HG02938 (cell line): ENCODE data around the gene AGTRAP.
A peak's percentile ranks its signal among the peaks of the same experiment; 100 is the strongest.

Experiments
- ATAC-seq: cut with Tn5 transposase; IDR thresholded peaks from one replicate; pipeline ENCODE4 v1.9.1; 2021; ENCODE audit warnings: mild to moderate bottlenecking, moderate library complexity; ENCODE audit not compliant: unreplicated experiment

The AGTRAP gene

GRCh38 chr1:11735854-11736745, at the start of gene AGTRAP:
Gene AGTRAP, plus strand, starts transcription at chr1:11736136. Its CDS starts 73 bp downstream, at chr1:11736209.
- ATAC-seq = peak; percentile 65

- ATAC-seq = no peak
Observed at GRCh38 chr1:11688506-11688905, 47.4 kb upstream of the AGTRAP start.

- no peak for ATAC-seq
Observed at GRCh38 chr1:11690397-11691301, 45.3 kb upstream of the AGTRAP start.

GRCh38 chr1:11691302-11691914, 44.5 kb upstream of the AGTRAP start, which contains the start of gene DRAXIN:
Gene DRAXIN, plus strand, starts transcription at chr1:11691710. Its CDS starts 14,549 bp downstream, at chr1:11706259.
- ATAC-seq = no peak

- no peak for ATAC-seq
Observed at GRCh38 chr1:11691928-11692711, 43.8 kb upstream of the AGTRAP start.

GRCh38 chr1:11693024-11693590, 42.8 kb upstream of the AGTRAP start:
- no peak for ATAC-seq

GRCh38 chr1:11693917-11694316, 42.0 kb upstream of the AGTRAP start:
- no peak for ATAC-seq

- ATAC-seq = no peak
Observed at GRCh38 chr1:11695861-11696260, 40.1 kb upstream of the AGTRAP start.

GRCh38 chr1:11697188-11697892, 38.6 kb upstream of the AGTRAP start:
- no peak for ATAC-seq

- ATAC-seq = no peak
Observed at GRCh38 chr1:11697893-11698210, 38.1 kb upstream of the AGTRAP start.

GRCh38 chr1:11700601-11701467, 35.1 kb upstream of the AGTRAP start:
- ATAC-seq = no peak

GRCh38 chr1:11701551-11701961, 34.4 kb upstream of the AGTRAP start:
- no peak for ATAC-seq

GRCh38 chr1:11701981-11702803, 33.7 kb upstream of the AGTRAP start:
- ATAC-seq = no peak

- no peak for ATAC-seq
Observed at GRCh38 chr1:11703357-11704193, 32.4 kb upstream of the AGTRAP start.

GRCh38 chr1:11704194-11704529, 31.8 kb upstream of the AGTRAP start:
- no peak for ATAC-seq

- ATAC-seq = no peak
Observed at GRCh38 chr1:11704691-11705475, 31.1 kb upstream of the AGTRAP start.
